Neural progenitor cell (in vitro differentiated cells): ENCODE measurements around the gene EIF2B2. TPM values are rescaled to one million over a fixed set of nuclear protein-coding genes. Genes with fewer than 3 reads are reported as not detected.

Experiments
- DNase-seq: peaks from one replicate; pipeline ENCODE4 v3.0.0-alpha.2; 2016; ENCODE audit warnings: low spot score
- H2AFZ ChIP-seq: fragments of 200-600 bp; sonication (generic); replicated peaks from 2 replicates; pipeline ENCODE4 v1.6.1; 2016; ENCODE audit warnings: antibody characterized with exemption
- H3F3A ChIP-seq: fragments of 200-600 bp; sonication (generic); 2 replicates; pipeline ENCODE4 v1.6.1; 2016; ENCODE audit warnings: antibody characterized with exemption, low read depth
- H3K27ac ChIP-seq: fragments of 200-600 bp; sonication (generic); 2 replicates; pipeline ENCODE4 v1.5.1; 2016; ENCODE audit warnings: mild to moderate bottlenecking
- H3K27me3 ChIP-seq: fragments of 200-600 bp; sonication (generic); 2 replicates; pipeline ENCODE4 v1.6.1; 2016; ENCODE audit warnings: mild to moderate bottlenecking, moderate library complexity
- H3K36me3 ChIP-seq: fragments of 200-600 bp; sonication (generic); 2 replicates; pipeline ENCODE4 v1.5.1; 2016
- H3K4me1 ChIP-seq: fragments of 200-600 bp; sonication (generic); 2 replicates; pipeline ENCODE4 v1.6.1; 2016; ENCODE audit warnings: mixed run types
- H3K4me2 ChIP-seq: fragments of 200-600 bp; sonication (generic); 2 replicates; pipeline ENCODE4 v1.6.1; 2016
- H3K4me3 ChIP-seq: fragments of 200-600 bp; sonication (generic); 2 replicates; pipeline ENCODE4 v1.5.1; 2016
- H3K79me2 ChIP-seq: fragments of 200-600 bp; sonication (generic); 2 replicates; pipeline ENCODE4 v1.6.1; 2016; ENCODE audit warnings: low read depth
- H3K9ac ChIP-seq: fragments of 200-600 bp; sonication (generic); 2 replicates; pipeline ENCODE4 v1.6.1; 2016
- H3K9me3 ChIP-seq: fragments of 200-600 bp; sonication (generic); 2 replicates; pipeline ENCODE4 v1.5.1; 2016; ENCODE audit warnings: low read depth
- H4K20me1 ChIP-seq: fragments of 200-600 bp; sonication (generic); 2 replicates; pipeline ENCODE4 v1.6.1; 2016; ENCODE audit warnings: low read depth
- H3K27ac Mint-ChIP-seq: 3 replicates; pipeline ENCODE4 v1.8.0; 2021; ENCODE audit warnings: mixed read lengths
- H3K27me3 Mint-ChIP-seq: 2 replicates; pipeline ENCODE4 v1.8.0; 2022; ENCODE audit warnings: low read depth, mild to moderate bottlenecking, inconsistent platforms, moderate library complexity, mixed read lengths; ENCODE audit not compliant: insufficient read depth
- H3K36me3 Mint-ChIP-seq: 3 replicates; pipeline ENCODE4 v1.8.0; 2021; ENCODE audit warnings: mixed read lengths
- H3K4me1 Mint-ChIP-seq: 3 replicates; pipeline ENCODE4 v1.8.0; 2021; ENCODE audit warnings: mixed read lengths
- H3K4me3 Mint-ChIP-seq: 3 replicates; pipeline ENCODE4 v1.8.0; 2021; ENCODE audit warnings: mild to moderate bottlenecking, moderate library complexity, mixed read lengths
- H3K9me3 Mint-ChIP-seq: 3 replicates; pipeline ENCODE4 v1.8.0; 2020; ENCODE audit warnings: mixed read lengths
- EZH2 ChIP-seq: fragments of 200-600 bp; sonication (generic); IDR thresholded peaks from 2 replicates; pipeline ENCODE4 v1.6.1; 2017; ENCODE audit warnings: antibody characterized with exemption, mild to moderate bottlenecking, moderate library complexity
- EZH2phosphoT487 ChIP-seq: fragments of 200-600 bp; sonication (generic); IDR thresholded peaks from 2 replicates; pipeline ENCODE4 v1.6.1; 2017; ENCODE audit warnings: antibody characterized with exemption
- total RNA-seq: library from RNA; depleted of rRNA; stranded (reverse); fragments of >200 nt; gene quantifications from 2 replicates; pipeline ENCODE4 v1.2.3, GENCODE V29; 2015; ENCODE audit warnings: low replicate concordance
- TF ChIP-seq, protein P1 (sequence below): fragments of 200-600 bp; sonication (generic); IDR thresholded peaks from 2 replicates; pipeline ENCODE4 v1.5.1; 2017; ENCODE audit warnings: antibody characterized with exemption, mild to moderate bottlenecking

The EIF2B2 gene
- total RNA-seq, 1 donor from 2014 or later: 26.9 TPM

DNA sequence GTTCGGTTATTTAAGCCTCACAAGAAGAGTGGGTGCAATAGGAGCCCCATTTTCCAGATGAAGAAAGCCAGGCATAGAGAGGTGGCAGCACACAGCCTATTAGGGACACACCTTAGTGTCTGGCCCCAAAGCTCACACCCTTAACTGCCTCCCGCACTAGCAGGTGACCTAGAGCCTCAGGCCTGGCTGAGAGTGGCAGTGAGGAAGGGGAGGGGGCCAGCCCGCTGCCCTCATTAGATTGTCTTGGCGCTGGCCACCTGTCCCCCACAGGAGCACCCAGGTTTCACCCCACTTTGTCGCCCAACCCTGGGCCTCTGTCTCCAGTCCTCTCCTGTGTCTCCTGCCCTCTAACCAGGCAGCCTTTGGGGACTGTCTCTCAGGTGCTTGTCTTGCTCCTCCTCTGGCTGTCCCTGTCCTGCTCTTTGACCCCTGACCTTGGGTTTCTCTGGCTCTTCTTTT is 28.8 kb upstream of the EIF2B2 start:
- H3K4me2 ChIP-seq: no peak overlapping the region
- H3K27me3 Mint-ChIP-seq: peaks cover 17% of the 10 kb centered on the region
- no peaks in the 10 kb centered on the region for H3K36me3 ChIP-seq
- H3F3A ChIP-seq: peaks cover 1% of the 10 kb centered on the region
- H3K79me2 ChIP-seq: no peaks in the 10 kb centered on the region
- peaks cover 6% of the 10 kb centered on the region for H3K27me3 ChIP-seq
- no peaks in the 10 kb centered on the region for H3K9me3 Mint-ChIP-seq
- H3K27ac Mint-ChIP-seq: peak overlapping the region; percentile 48
- H3K36me3 Mint-ChIP-seq: no peaks in the 10 kb centered on the region
- H3K4me3 ChIP-seq: no peak overlapping the region
- peak overlapping the region; percentile 32 for H3K4me3 Mint-ChIP-seq
- DNase-seq: no peak
- no peak overlapping the region for H2AFZ ChIP-seq
- H3K4me1 Mint-ChIP-seq: peaks cover 49% of the 10 kb centered on the region
- H3K9me3 ChIP-seq: no peaks in the 10 kb centered on the region
- H4K20me1 ChIP-seq: no peaks in the 10 kb centered on the region
- H3K9ac ChIP-seq: no peak overlapping the region
- H3K4me1 ChIP-seq: peaks cover 22% of the 10 kb centered on the region
- no peak for TF ChIP-seq EZH2
- no peak for TF ChIP-seq EZH2phosphoT487
- H3K27ac ChIP-seq: no peak overlapping the region

DNA sequence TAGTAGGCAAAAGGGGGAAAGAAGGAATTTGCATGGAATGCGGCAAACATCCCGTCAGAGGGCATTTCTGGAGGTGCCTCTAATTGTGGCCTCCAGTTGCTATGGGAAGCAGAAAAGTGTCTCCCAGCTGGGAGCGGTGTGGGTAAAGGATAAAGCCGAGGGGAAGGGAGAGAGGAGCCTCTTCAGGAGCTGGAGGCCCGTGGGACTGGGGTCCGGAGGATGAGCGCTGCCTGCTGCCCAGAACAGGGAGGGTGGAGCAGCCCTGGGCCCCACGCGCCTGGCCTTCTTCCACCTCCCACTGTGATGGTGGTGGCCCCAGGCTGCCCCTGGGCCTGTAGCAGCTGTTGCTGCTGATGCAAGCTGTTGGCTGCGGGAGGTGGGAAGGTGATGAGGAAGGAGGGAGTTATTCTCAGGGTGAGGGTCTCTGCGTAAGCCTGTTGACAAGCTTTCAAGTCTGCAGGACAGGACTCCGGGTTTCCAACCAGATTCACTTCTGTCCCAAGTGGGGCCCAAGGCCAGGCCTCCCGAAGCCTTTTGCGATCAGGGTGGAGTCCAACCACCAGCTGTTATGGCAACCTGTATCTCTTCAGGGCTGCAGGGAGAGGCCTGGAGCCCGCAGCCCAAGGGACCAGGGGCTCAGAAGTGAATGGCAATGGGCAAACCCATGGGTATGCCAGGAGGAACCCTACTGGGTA is 28.2 kb upstream of the EIF2B2 start:
- Histone ChIP-seq H3K79me2 (no peaks in the 10 kb centered on the region), H3K4me1 (peaks cover 28% of the 10 kb centered on the region), H3K27me3 (peaks cover 6% of the 10 kb centered on the region), H3K9ac (no peak overlapping the region), H2AFZ (no peak overlapping the region), H3K4me3 (no peak overlapping the region), H3K9me3 (no peaks in the 10 kb centered on the region), H4K20me1 (no peaks in the 10 kb centered on the region), H3K36me3 (no peaks in the 10 kb centered on the region), H3K27ac (no peak overlapping the region), H3K4me2 (no peak overlapping the region), H3F3A (peaks cover 5% of the 10 kb centered on the region)
- Mint-ChIP-seq H3K4me1 (peaks cover 55% of the 10 kb centered on the region), H3K27ac (peak overlapping the region; percentile 48), H3K27me3 (peaks cover 18% of the 10 kb centered on the region), H3K4me3 (peak overlapping the region; percentile 32), H3K36me3 (no peaks in the 10 kb centered on the region), H3K9me3 (no peaks in the 10 kb centered on the region)
- peak; percentile 58 for DNase-seq
- TF ChIP-seq EZH2: no peak
- TF ChIP-seq EZH2phosphoT487: no peak
- TF ChIP-seq, protein P1, sequence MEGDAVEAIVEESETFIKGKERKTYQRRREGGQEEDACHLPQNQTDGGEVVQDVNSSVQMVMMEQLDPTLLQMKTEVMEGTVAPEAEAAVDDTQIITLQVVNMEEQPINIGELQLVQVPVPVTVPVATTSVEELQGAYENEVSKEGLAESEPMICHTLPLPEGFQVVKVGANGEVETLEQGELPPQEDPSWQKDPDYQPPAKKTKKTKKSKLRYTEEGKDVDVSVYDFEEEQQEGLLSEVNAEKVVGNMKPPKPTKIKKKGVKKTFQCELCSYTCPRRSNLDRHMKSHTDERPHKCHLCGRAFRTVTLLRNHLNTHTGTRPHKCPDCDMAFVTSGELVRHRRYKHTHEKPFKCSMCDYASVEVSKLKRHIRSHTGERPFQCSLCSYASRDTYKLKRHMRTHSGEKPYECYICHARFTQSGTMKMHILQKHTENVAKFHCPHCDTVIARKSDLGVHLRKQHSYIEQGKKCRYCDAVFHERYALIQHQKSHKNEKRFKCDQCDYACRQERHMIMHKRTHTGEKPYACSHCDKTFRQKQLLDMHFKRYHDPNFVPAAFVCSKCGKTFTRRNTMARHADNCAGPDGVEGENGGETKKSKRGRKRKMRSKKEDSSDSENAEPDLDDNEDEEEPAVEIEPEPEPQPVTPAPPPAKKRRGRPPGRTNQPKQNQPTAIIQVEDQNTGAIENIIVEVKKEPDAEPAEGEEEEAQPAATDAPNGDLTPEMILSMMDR: no peak

DNA sequence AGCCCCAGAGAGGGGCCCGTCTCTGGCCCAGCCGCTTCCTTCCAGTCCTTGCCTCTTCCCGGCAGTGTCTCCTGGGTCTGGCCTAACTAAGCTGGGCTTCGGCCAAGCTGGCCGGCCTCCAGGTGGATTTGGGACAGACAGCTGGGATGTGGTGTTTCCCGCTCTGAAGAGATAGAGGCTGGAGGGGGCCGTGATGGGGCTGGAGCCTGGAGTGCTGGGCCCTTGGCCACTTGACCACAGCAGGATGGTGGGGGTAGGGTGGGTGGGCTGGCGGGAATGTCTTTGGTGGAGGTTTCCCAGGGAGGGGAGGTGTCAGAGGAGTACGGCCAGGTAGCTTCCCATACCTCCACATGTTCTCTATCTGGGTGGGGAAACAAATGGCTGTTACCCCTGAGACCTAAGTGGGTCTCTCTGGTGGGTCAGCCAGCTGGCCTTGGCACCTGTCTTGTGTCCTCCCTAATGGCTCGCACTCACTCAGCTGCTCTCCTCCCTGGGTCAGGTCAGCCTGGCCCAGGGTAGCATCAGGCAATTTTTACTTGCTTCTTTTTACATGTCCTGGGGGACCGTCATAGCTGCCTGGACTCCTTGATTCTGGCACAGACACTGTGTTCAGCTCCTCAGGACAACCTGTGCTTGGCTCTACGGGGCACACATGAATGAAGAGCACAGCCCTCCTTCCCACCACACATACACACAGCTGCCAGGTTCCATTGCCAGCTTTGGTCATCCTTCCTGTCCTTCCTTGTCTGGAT is 27.5 kb upstream of the EIF2B2 start:
- Mint-ChIP-seq H3K4me1 (peaks cover 62% of the 10 kb centered on the region), H3K9me3 (no peaks in the 10 kb centered on the region), H3K36me3 (no peaks in the 10 kb centered on the region), H3K27ac (peak overlapping the region; percentile 76), H3K4me3 (no peak overlapping the region), H3K27me3 (peaks cover 18% of the 10 kb centered on the region)
- H3K27ac ChIP-seq: no peak overlapping the region
- H3K9ac ChIP-seq: no peak overlapping the region
- H3F3A ChIP-seq: peaks cover 12% of the 10 kb centered on the region
- peaks cover 35% of the 10 kb centered on the region for H3K4me1 ChIP-seq
- no peak for TF ChIP-seq EZH2
- no peak for TF ChIP-seq EZH2phosphoT487
- TF ChIP-seq, protein P1: no peak
- H3K9me3 ChIP-seq: no peaks in the 10 kb centered on the region
- no peak overlapping the region for H2AFZ ChIP-seq
- DNase-seq: no peak
- no peak overlapping the region for H3K4me2 ChIP-seq
- no peak overlapping the region for H3K4me3 ChIP-seq
- H3K36me3 ChIP-seq: no peaks in the 10 kb centered on the region
- no peaks in the 10 kb centered on the region for H3K79me2 ChIP-seq
- H4K20me1 ChIP-seq: peaks cover 5% of the 10 kb centered on the region
- peaks cover 6% of the 10 kb centered on the region for H3K27me3 ChIP-seq
